H1 (cell line): ENCODE measurements around the gene POC1B. TPM values are rescaled to one million over a fixed set of nuclear protein-coding genes. Genes with fewer than 3 reads are reported as not detected.

ENCODE experiments used
- ASH2L ChIP-seq: fragments of 200-600, 300-600 bp; sonication (generic); IDR thresholded peaks from one replicate; pipeline ENCODE4 v1.7.1; 2017; ENCODE audit warnings: low read length
- BRCA1 ChIP-seq: IDR thresholded peaks from 2 replicates; pipeline ENCODE4 v1.6.1; 2012; ENCODE audit warnings: low read depth, low read length, improper control_type of control experiment
- POLR2AphosphoS5 ChIP-seq: IDR thresholded peaks from 2 replicates; pipeline ENCODE4 v1.6.1; 2011; ENCODE audit warnings: low read depth, low read length
- RFX5 ChIP-seq: IDR thresholded peaks from 2 replicates; pipeline ENCODE4 v1.6.1; 2011; ENCODE audit warnings: low read depth, low read length, improper control_type of control experiment, borderline replicate concordance
- SAP30 ChIP-seq: fragments of 300-600 bp; sonication (generic); IDR thresholded peaks from 2 replicates; pipeline ENCODE4 v1.7.1; 2012; ENCODE audit warnings: low read length, moderate library complexity, mild to moderate bottlenecking, inconsistent platforms; ENCODE audit not compliant: insufficient read depth, insufficient replicate concordance
- polyA plus RNA-seq, 7 experiments: library from polyadenylated mRNA; depleted of rRNA in 3 of 7; stranded (reverse) in 5 of 7; unstranded in 2 of 7; fragments of >200 nt in 5 of 7; fragments of 200-250 nt in 2 of 7; gene quantifications; 1 replicate in 5 of 7; 2 replicates in 1 of 7; 4 replicates in 1 of 7; pipeline versions ENCODE4 v1.2.1 to v1.2.3, GENCODE V29; 2011 to 2013; ENCODE audit warnings: missing spikeins in 2 of 7, mixed read lengths in 2 of 7
- total RNA-seq: library from RNA; stranded (reverse); fragmentation: NEBNext Ultra II Directional; extraction: Animal tissue kit (Norgen Biotek cat#: 25700); gene quantifications from 2 replicates; pipeline ENCODE4 v1.2.1, GENCODE V29; 2021

Gene POC1B
- total and polyA plus RNA-seq, 2 of the 8 experiments (the other 6 are each of a cell fraction or from before 2014, with no cell fraction given), result 7.5 to 16.3 TPM

DNA sequence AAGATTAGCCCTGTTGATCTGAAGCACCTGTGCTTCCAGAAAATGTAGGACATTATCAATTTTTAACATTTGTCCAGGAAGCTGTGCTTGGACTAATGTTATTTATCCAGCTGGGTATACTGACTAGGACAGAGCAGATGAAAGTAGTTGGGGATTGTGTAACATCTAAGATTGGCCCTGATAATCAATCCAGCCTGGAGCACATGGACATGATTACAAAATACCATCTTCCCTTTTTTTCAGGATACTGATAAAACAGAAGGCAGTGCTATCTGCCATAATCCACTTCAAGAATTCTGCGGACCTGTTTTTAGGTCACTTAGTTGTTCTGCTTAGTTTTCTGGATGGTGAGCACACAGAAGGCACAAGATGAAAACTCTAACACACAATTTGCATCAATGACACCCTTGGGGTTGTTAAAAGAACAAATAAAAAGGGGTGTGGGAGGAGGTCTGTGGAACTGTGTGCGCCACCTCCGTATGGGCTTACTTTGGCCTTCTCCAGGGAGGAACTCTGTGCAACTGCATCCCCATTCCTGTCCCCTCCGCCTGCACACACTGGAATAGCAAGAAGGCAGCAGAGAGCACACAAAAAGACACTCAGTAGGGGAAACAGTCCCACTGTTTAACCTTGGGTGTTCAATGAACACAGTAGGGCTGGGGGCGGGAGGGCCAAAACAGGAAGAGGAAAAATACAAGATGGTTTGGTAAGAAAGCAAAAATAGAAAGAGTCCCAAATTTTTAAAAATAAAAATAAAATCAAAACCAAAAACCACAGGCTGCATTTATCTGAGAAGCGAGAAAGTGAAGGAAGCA is 142.4 kb downstream of the POC1B start (continued):
- TF ChIP-seq SAP30 (no peak), POLR2AphosphoS5 (no peak), BRCA1 (no peak), RFX5 (no peak), ASH2L (no peak)
